ENCODE measurements around the gene ALK.
"Not testable (repeated sequence)": the region's sequence is repeated elsewhere in the genome, so short reads cannot be mapped to it uniquely, and the experiment has no call there.

DNA sequence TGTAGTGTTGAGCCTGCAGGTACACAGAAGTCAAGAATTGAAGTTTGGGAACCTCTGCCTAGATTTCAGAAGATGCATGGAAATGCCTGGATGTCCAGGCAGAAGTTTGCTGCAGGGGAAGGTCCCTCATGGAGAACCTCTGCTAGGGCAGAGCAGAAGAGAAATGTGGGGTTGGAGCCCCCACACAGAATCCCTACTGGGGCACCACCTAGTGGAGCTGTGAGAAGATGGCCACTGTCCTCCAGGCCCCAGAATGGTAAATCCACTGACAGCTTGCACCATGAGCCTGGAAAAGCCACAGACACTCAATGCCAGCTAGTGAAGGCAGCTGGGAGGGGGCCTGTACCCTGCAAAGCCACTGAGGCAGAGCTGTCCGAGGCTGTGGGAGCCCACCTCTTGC, 97.2 kb downstream of the ALK start:
- not testable (repeated sequence) for TF ChIP-seq POLR2A (IDR thresholded peaks at IDR 0.05; ENCODE audit: low read length); GATA1 (IDR thresholded peaks at IDR 0.05; ENCODE audit: low read depth, low read length)
